ENCODE measurements around the gene PRPF40A.

The PRPF40A gene

DNA sequence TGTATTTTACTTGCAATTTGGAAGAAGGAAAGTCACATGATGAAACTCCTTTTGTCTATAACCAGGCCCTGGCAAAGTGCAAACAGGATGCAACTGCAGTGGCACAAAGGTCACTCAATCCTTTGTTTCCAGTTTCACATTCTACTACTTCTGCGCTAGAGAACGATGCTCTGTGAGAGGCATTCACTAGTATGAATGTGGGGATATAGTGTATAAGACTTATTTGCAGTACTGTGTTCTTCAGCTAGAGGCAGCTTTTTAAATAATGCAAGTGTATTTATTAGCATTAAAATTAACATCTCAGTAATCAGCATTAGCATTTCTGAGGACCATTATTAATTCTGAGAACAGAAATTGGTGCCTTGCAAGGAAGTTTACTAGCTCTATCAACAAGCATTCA, 68.9 kb downstream of the PRPF40A start:
- DNase-seq, result no peak

DNA sequence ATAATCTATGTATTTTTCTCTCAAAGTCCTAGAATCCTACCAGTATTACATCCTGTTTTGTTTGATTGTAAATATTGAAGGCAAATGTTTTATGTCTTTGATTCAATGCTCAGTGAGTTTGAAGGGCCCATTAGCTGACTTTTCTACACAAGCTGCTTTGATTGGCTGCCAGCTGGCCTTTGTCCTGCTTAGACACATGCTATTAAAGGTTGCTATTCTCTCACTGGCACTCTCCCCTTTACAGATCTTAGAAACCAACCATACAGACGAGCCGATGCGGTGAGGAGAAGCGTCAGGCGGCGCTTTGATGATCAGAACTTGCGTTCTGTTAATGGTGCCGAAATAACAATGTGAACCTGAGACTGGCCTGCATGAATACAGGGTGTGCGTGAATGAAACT, 69.7 kb downstream of the PRPF40A start:
- no peak for DNase-seq

DNA sequence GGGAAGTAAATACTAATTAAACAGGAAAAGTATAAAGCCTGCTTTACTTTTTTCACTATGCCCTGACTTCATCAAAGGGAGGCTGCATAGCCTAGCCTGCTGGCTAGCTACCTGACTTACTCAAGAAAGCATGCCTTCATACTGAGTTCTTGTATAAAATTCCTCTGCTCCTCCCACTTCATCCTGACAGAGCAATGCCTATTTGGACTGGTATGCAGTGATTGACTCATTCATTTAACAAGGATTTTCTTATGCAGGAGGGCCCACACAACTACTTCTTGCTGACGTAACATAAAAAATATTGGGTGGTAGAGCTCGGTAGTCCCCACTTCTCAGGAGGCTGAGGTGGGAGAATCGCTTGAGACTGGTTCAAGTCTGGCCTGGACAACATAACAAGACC, 70.5 kb downstream of the PRPF40A start:
- DNase-seq, result no peak

DNA sequence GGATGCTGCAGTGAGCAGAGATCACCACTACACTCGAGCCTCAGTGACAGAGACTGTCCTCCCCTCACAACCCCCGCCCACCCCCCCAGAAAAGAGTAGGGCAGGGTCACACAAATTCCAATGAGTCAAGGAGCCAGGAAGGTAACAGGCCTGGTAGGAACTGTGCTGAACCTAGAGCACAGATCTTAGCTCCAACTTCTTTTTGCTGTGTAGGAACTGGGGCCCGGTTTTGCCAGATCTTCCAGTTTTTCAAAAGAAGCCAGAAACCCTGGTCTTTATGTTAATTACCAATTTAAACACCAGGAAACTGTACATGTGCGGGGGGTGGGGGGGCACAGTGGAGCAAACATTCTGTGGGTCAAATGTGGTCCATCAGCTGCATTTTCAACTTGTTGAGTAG, 71.0 kb downstream of the PRPF40A start:
- no peak for DNase-seq

DNA sequence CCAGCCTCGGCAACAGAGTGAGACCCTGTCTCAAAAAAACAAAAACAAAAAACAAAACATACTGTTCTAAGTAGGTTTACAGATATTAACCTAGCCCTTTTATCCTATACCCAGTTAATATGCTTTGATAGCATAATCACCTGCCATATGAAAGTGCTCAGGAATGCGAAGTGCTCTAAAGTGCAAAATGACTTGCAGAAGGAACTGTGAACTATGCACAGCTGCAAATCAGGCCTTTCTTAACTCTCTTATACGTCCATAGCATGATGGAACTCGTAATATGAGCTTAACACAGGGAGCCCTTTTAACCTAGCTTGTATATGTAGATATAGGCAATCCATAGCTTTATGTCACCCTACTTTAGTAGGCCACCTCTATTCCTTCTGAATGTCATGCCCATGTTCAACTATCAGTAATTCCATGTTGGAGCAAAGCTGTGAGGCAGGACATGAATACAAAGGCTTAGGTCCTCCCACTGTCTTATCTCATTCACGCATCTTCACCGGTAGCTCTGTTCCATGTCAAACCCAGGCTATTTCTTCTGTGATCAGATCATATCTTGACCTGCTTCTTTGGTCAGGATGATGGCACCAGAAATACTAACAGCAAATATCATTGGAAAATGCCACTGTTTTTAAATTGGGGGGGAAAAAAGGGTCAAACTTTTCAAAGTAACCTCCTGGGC, 72.9 kb downstream of the PRPF40A start:
- no peak for DNase-seq

DNA sequence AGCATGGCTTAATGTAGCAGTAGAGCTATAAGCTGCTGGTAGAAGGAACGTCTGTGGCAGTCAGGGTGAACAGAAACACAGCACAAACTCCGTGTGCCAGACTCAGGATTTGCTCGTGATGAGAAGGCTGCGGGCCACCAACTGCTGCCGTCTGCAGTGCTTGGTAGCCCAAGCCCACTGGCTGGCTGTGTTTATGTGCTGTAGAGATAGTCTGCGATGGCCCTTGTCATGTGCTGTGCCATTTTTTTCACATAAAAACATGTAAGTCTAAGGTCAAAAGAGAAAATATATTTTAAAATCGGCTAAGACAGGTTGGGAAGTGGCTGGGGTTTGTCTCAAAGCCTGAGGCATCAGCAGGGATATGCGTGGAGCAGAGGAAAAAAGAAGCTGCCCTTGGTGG, 78.7 kb downstream of the PRPF40A start:
- no peak for DNase-seq

DNA sequence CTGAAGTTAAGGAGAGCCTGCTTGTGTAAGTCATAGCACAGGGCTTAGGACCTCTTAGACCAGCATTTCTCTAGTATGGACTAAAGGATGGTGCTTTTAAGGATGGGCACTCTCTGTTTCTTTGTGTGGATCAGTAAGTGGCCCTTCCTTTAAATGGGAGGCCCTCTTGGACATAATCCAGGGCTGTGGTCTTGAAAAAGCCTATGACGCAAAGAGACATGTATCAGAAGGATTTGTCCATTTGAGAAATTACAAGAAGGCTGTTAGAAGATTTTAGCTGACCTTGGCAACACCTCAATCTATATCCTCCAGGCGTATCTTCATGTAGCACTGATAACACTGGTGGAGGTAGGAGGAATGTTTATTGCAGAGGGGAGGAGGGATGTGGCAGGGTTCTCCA, 79.2 kb downstream of the PRPF40A start:
- no peak for DNase-seq

DNA sequence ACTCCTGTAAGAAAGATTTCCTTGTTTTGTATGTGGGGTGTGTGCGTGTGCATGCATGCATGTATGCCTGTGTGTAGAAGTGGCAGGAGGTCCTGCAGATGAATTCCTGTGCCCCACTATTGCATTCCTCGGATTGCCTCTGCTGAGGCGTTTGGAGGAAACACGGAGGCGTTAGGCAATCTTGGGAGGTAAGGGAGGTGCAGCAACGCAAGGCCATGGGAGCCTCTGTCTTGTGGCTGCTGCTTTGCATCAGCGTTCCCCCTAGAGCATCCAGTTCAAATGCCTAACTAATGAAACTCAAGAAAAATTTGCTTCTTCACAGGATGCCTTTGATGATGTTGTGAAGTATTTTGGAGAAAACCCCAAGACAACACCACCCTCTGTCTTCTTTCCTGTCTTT, 80.0 kb downstream of the PRPF40A start:
- no peak for DNase-seq

DNA sequence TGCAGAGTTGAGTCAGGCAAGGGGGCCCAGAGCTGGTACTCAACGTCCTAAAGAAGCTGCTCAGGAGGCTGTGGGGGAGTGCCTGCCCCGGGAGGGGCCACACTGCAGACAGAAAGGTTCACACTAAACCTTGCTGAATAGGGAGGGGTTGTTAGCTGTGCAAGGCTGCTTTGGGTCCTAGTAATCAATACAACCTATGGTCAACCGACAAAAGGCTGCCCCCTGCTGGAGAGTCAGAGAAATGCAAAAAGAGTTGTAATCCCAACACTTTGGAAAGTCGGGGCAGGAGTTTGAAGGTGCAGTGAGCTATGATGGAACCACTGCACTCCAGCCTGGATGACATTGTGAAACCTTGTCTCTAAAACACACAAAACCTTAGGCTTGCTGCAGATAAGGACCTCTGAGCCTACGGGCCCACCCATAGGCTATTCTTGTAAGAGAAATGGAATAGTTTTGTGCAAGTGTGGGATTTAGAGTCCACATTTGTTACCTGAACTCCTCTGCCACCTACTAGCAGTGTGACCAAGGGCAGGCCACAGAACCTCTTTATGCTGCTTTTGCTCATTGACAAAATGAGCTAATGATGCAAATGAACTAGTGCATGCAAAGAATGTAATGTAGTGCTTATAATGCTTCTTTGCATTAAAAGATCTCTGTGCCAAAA, 81.5 kb downstream of the PRPF40A start:
- DNase-seq, result peak in 5 of 6 experiments; percentile 34 to 60 (median 43)

DNA sequence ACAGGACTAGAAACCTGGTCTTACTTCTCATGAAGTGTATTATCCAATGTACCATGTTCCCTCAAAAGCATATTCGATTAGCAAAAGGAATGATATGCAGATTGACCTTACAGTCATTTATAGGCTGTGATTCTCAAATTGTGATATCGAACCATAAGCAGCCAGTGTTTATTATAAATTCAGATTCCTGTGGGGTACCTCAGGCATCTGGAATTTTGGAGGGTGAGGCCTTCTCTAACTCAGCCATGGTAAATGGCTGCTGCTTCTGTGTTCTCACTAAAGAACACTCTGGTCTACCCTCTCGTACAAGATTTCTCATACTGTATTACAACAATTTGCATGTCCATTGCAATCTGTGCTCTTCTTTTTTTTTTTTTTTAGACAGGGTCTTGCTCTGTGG, 84.5 kb downstream of the PRPF40A start:
- no peak for DNase-seq

DNA sequence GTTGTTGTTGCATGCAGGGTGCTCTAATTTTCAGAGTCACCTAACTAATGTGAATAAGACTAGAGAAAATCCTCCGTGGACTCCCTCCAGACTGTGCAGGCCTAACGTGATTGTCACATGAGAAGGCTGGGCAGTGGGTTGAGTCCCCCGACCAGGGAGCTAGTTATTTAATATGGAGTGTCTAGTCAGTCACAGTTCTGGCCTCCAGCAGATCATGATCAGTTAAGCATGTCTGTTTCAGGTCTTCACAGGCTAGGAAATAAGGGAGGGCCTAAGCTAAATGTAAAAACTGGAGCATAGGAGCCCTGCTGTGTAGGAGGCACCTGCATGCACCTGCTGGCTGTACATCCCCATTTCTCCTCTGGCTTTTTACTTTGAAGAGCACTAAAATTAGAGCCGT, 86.8 kb downstream of the PRPF40A start:
- no peak for DNase-seq

DNA sequence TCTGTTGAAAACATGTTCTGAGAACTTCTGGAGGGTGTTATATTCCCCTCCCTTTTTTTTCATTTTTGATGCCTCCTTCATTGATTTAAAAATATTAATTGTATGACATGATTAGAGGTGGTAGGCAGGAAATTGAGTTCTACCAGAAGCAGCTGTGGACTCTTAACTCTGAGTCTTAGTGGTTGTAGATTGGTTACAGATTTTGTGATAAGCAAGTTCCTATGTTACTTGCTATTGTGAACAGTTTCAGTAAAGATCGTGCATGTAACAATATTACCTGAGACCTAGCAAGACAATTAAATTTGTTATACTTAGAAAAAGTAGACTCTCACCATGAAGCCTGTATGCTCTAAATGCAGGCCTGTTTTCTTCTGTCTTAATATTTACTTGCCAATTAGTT, 88.1 kb downstream of the PRPF40A start:
- DNase-seq, result no peak

DNA sequence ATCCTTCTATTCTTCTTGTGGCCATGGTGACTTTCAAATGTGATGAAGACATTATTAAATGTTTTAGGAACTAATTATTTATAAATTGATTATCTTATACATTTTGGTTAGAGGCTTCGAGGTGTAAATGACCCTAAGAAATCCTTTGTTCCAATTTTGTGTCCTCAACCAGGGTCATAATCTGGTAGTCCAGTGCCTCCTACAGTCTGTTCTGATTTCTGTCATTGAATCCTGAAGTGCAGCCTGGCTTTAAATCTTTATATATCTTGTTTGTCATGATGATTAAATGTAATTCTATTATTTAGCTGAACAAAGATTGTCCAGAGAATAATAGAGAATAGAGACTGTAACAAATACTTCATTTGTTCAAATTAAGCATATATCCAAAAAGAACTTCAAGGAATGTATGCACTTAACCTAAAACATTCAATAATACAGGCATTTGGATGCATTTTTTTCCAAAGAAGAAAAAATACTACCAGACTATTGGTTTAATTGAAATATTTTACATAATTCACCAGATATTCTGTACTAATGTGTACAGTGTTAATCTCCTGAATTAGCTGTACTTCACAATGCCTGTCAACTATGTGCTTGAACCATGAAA, 89.8 kb downstream of the PRPF40A start:
- DNase-seq, result no peak

DNA sequence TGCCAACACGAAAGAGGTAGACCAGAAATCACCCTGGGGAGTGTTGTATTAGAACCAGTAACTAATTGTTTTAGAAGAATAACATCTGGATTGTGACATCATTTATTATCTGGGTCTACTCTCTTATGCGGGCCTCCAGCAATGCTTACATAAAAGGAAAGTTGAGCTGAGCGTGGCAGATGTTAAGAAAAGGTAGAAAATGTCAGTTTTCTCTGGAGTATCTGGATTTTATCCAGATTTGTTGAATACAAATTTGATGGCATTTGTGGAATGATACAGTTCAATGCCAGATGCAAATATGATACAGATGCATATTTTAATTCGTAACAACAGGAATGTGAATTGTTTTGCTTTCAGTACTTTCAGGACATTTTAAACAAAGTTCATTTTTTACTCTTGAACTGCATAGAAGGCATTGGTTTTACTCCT, 90.3 kb downstream of the PRPF40A start:
- no peak for DNase-seq

DNA sequence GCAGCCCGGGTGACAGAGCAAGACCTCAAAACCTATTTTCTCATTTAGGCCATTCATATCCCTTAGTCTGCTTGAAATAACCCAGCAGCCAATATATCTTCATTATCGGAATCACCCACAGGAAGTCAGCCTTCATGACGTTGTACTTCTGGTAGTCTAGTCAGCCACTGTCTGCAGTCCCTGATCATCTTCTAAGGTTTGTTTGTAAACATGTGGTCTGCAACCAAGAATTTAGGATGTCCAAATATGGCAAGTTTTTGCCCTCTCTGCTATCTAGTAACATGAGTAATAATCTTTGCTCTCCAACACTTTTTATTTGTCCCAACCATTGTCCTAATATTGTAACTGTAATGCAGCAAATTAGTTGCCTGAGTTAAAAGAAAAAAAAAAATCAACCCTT, 92.5 kb downstream of the PRPF40A start:
- no peak for DNase-seq

DNA sequence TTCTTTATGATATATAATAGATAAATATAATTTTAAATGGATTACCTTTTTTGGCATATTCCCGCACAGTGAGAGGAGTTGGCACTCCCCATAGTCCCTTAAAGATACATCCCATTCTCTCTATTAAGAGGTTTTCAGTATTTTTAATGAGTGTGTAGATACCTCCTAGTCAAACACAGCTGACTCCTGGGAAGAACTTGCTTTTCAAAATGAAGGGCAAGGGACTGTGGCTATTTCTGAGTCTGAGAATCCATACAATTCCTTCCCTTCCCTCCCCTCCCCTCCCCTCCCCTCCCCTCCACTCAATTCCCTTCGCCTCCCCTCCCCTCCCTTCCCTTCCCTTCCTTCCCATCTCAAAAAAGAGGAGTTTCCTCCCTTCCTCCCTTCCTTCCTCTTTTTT, 93.5 kb downstream of the PRPF40A start:
- DNase-seq, result no peak

DNA sequence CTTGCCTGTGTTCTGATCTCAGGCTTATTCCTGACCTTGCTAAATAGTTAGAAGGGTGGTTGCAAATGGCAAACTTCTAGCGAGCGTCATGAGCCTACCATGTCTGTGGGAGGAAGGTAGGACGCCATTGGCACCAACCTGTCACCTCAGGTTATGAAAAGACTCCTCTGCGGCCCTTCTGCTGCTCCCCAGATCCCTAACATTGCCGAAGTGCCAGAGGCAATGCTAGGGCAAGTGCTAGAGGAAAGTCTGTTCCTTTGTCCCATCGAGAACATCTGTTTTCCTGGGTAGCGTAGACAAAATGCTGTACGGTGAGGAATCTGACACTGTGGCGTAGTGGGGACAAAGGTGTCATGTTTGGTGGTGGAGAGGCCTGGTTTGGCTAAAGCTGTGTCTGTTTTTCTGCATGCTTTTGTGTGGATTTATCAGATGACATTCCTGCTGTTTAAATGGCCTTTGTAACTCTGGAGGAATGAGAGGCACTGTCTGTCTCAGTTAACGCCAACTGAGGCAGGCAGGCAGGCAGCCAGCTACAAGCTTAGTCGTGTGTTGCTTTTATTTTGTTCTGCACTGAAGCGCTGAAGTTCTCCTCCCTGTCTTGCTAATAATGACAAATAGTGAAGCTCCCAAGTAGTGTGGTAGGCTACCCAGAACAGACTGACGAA, 94.1 kb downstream of the PRPF40A start:
- DNase-seq, result no peak

DNA sequence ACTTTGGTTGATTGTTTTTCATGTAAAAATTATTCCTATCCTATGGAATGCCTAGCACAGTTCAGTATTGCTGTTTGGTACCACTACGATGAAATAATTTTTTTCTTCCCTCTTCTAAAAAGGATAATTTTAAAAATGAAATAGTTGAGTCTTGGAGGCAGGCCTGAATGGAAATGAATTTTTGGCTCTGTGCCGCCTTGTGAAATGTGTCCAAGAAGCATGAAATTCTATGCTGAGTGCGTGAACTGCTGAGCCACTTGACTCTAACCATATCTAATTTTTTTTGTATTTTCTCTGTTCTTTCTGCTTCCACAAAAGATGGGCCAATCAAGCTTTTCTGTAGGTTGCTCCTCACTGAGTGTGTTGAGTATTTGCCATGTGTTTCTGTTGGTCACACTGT, 95.0 kb downstream of the PRPF40A start:
- DNase-seq, result no peak

DNA sequence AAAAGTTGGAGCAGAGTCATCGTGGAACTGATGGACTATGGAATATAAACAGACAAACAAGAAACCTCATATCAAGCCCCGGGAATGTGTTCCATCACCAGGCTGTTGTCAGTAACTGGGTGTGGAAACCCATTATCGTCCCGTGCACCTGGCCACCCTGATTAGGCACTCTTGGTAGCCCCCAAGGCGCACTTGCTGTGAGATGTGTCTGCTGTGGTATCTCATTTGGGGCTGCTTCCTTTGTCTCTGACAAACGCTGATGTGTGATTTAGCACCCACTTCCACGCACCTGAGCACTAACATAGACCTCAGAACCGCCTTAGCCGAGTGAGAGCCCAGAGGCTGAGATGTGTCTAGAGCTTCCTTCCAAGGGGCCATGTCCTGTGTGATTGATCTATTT, 96.3 kb downstream of the PRPF40A start:
- DNase-seq, result no peak

DNA sequence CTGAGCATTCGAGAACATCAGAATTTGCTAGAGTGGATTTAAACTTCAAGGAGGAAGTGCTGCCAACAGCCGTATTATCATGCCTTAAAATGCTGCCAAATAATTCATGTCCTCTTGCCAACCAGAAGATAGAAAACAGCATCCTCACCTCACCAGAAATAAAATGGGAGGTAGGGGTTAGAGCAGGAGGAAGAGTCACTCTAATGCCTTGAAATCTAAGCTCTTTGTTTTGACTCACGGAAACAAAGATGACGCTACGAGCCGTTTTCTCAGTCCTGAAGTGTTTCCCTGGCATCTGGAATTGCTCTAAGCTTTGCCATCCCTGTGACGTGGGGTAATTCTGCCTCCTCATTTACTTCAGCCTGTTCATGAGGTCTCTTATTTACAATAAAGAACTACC, 97.1 kb downstream of the PRPF40A start:
- no peak for DNase-seq

DNA sequence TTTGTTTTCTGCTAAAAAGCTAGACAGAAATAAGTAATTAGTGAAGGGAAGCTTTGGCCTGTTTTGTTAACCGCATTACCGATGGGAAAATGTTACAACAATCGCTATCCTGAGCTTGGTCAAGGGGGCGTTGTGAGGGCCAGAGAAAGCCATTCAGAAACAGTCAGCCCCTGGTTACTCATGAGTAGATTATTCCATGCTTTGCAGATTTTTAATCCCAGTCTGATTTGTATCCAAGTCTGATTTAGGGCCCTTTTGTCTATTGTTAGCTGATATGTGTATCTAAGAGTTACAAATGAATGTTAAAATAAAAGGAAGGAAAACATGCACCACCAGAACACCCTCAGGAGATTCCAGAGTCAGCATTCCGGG, 99.1 kb downstream of the PRPF40A start:
- DNase-seq, result no peak

DNA sequence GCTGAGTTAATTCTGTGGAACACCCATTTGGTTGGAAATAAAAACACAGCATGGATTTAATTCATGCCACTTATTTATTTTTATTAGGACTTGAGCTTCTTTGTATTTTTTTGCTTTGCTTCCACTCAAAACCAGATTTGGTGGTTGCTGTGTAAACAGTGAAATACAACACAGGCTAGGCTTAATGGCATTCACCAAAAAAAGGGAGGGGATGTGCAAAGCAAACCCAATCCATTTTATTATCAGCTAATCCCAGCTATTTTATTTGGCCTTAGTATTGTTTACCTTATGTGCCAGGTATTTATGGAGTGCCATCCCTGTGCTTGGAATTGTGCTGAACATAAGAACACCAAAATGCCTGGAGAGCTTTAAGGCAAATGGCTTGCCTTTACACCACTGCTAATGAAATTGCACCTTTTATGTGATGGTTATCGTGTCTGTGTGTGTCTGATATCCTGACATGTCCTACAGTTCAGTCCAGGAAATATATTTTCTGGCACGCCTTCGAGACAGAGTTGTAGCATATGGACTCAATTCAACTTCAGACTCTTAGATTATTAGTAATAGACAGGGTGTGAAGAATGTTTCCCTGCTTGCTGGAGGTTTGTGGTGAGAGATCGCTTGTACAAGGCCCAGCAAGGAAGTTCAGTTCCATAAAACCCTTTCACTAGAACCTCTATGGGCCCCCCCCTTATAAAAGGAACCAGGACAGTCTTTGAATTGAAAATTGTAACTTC, 99.6 kb downstream of the PRPF40A start:
- DNase-seq, result no peak

DNA sequence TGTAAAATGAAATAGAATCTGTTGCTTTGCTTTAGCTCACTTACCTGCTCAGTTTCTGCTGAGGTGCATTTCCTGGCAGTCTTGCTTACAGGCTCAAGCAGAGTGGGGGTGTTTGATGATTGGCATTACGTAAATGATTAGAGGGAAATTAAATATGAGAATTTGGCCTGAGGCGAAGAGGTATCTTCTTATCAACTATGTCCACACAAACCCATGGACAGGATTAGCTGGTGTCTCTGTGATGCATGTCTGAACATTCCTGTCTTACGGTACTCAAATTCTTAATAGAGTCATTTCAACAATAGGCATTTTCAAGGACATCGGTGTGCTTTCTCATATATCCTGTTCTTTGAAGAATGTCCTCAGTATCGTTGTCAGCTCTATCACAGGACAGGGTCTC, 102.1 kb downstream of the PRPF40A start:
- no peak for DNase-seq

All from stimulated activated naive CD4-positive, alpha-beta T cell (primary cell).